Spleen (tissue), 7 donors: ENCODE data around the gene TDRD7.

Experiments used
- POLR2A ChIP-seq, 3 donors: fragments of 450-650 bp; IDR thresholded peaks; one replicate each; pipeline ENCODE4 v1.5.1; 2017; ENCODE audit warnings: antibody characterized with exemption in 3 of 3, mild to moderate bottlenecking in 1 of 3
- POLR2AphosphoS5 ChIP-seq, 3 donors: sonication (generic); formaldehyde crosslinking; IDR thresholded peaks; one replicate each; pipeline ENCODE4 v1.5.1; 2017; ENCODE audit warnings: antibody characterized with exemption in 3 of 3
- TF ChIP-seq, protein P1 (sequence below), 11 experiments: fragments of 200-600 bp in 7 of 11; fragments of 450-650 bp in 4 of 11; sonication (generic) in 4 of 11; IDR thresholded peaks in 8 of 11; conservative IDR thresholded peaks in 3 of 11; 1 replicate in 7 of 11; 2 replicates in 4 of 11; pipeline versions ENCODE4 v1.4.0 to v1.8.0; 2016 to 2021; ENCODE audit warnings: antibody characterized with exemption in 11 of 11, inconsistent platforms in 4 of 11, mild to moderate bottlenecking in 1 of 11
- donor health status: DM: no; HTN: no; CAD: no; lungs with moderate emphysema.
- donor health status: DM: no; HTN: no; CAD: no.
- donor health status: DM: no; HTN: no; CAD: no.

DNA sequence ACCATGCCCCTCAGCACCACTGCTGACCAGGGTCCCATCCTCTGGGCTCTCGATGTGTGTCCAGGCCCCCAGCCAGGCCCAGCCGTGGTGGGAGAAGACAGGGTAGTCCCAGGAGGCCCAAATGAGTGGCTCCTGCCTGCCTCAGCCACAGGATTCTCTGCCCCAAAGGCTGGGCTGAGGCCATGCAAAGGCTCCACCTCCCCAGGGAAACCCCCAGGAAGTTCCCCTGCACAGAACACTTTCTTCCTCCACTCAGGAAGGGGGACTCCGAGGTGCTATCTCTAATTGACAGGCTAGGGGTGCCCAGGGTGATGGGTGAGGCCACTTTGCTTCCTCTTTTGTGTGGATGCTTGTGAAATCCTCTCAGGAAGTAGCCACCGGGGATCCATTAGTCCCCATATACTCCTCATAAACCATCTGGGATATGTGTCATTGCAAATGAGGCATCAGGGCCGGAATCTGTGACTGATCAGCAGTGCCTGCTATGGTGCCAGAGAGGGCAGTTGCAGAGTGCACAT lies 23.1 kb upstream of the TDRD7 start:
- TF ChIP-seq, protein P1, sequence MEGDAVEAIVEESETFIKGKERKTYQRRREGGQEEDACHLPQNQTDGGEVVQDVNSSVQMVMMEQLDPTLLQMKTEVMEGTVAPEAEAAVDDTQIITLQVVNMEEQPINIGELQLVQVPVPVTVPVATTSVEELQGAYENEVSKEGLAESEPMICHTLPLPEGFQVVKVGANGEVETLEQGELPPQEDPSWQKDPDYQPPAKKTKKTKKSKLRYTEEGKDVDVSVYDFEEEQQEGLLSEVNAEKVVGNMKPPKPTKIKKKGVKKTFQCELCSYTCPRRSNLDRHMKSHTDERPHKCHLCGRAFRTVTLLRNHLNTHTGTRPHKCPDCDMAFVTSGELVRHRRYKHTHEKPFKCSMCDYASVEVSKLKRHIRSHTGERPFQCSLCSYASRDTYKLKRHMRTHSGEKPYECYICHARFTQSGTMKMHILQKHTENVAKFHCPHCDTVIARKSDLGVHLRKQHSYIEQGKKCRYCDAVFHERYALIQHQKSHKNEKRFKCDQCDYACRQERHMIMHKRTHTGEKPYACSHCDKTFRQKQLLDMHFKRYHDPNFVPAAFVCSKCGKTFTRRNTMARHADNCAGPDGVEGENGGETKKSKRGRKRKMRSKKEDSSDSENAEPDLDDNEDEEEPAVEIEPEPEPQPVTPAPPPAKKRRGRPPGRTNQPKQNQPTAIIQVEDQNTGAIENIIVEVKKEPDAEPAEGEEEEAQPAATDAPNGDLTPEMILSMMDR (IDR thresholded peaks at IDR 0.05 in 8 of 11, conservative IDR thresholded peaks at IDR 0.05 in 3 of 11) = no peak
- no peak for TF ChIP-seq POLR2A (IDR thresholded peaks at IDR 0.05)
- TF ChIP-seq POLR2AphosphoS5 (IDR thresholded peaks at IDR 0.05) = no peak
